HG02610 (cell line): Measurements from ENCODE around the gene RLN3.
"Not testable (repeated sequence)": the region's sequence is repeated elsewhere in the genome, so short reads cannot be mapped to it uniquely, and the experiment has no call there.

Experiments
- ATAC-seq: cut with Tn5 transposase; IDR thresholded peaks from one replicate; pipeline ENCODE4 v1.9.1; 2021; ENCODE audit warnings: mild to moderate bottlenecking, moderate library complexity; ENCODE audit not compliant: unreplicated experiment

The RLN3 gene

GRCh38 chr19:14019100-14019499 is 8.8 kb upstream of the RLN3 start:
- no peak for ATAC-seq

- ATAC-seq, result not testable (repeated sequence)
Measured at GRCh38 chr19:14019739-14020138, 8.2 kb upstream of the RLN3 start.

- ATAC-seq, result no peak
Measured at GRCh38 chr19:14021474-14021873, 6.5 kb upstream of the RLN3 start.

GRCh38 chr19:14022469-14022868 is 5.5 kb upstream of the RLN3 start:
- ATAC-seq, result no peak

DNA sequence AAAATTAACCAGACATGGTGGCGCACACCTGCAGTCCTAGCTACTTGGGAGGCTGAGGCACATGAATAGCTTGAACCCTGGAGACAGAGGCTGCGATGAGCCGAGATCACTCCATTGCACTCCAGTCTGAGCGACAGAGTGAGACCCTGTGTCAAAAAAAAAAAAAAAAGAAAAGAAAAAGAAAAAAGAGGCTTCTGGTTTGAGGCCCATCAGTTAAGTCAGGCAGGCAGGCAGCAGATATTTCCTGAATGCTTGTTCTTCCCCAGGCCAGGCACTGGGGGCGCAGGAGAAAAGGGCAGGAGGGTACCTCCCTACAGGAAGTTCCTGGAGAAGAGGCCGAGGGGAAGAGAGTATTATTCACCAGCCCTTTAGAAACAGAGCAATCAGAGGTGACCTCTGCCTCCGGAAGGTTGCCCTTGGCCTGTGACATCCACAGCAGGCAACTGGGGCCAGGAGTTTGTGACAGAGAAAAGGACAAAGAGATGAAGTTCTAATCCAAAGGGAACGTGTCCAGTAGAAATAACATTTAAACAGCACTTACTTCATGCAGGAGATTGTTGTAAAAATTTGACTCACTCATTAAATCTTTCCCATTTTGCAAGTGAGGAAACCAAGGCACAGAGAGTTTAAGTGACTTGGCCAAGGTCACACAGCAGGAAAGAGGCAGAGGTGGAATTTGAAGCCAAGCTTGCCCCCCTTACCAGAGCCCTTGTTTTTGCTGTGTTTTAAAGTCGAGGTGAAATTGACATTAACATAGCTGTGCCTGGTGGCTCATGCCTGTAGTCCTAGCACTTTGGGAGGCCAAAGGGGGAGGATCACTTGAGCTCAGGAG is 4.3 kb upstream of the RLN3 start:
- no peak for ATAC-seq

DNA sequence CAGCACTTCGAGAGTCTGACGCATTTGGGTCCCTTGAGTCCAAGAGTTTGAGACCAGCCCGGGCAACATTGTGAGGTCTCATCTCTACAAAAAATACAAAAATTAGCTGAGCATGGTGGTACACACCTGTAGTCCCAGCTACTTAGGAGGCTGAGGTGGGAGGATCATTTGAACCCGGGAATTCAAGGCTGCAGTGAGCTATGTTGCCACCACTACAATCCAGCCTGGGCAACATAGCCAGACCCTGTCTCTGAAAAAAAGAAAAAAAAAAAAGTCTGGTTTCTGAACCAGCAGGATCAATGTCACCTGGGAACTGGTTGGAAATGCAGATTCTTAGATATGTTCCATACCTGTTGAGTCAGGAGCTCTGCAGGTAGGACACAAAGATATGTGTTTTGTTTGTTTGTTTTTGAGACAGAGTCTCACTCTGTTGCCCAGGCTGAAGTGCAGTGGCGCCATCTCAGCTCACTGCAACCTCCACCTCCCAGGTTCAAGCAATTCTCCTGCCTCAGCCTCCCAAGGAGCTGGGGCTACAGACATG is 1.2 kb upstream of the RLN3 start:
- ATAC-seq, result not testable (repeated sequence)

GRCh38 chr19:14028901-14029300 is 953 bp downstream of the RLN3 start:
- ATAC-seq, result no peak

DNA sequence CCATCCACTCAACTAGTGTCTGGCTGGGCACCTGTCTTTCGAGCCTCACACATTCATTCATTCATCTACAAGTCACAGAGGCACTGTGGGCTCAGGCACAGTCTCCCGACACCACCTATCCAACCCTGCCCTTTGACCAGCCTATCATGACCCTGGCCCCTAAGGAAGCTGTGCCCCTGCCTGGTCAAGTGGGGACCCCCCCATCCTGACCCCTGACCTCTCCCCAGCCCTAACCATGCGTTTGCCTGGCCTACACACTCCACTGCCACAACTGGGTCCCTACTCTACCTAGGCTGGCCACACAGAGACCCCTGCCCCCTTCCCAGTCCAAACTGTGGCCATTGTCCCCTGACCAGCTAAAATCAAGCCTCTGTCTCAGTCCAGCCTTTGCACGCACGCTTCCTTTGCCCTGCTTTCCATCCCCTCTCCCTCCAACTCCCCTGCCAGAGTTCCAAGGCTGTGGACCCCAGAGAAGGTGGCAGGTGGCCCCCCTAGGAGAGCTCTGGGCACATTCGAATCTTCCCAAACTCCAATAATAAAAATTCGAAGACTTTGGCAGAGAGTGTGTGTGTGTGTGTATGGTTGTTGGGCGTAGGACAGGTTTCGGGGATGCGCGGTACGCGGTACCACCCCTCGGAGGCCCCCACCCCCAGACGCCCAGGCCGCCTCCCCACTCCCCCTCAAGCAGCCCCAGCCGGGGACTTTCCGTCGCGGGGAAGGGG is 3.2 kb downstream of the RLN3 start:
- no peak for ATAC-seq

- peak; percentile 53 for ATAC-seq
Measured at GRCh38 chr19:14031719-14032480, 4.0 kb downstream of the RLN3 start, which contains the start of gene IL27RA. Gene IL27RA, plus strand, starts transcription at chr19:14031762. Its CDS starts 111 bp downstream, at chr19:14031873.

DNA sequence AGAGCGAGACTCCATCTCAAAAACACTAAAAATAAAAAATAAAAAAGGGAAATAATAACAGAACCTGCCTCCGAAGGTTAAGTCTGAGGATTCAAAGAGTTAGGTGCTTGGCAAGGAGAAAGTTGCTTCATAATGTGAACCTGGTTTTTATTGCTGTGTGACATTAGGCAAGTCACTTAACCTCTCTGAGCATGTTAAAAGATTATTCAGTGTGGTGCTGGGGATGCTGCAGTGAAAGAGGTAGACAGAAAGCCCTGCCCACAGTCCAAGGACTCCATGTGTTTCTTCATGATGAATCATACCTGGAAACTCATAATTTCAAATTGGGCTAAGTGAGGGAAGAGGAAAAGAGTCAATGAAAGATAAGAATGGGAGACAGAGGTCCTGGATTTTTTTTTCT is 6.0 kb downstream of the RLN3 start:
- ATAC-seq, result no peak

GRCh38 chr19:14035159-14035558 is 7.2 kb downstream of the RLN3 start:
- not testable (repeated sequence) for ATAC-seq

- no peak for ATAC-seq
Measured at GRCh38 chr19:14035706-14036105, 7.8 kb downstream of the RLN3 start.

GRCh38 chr19:14039181-14039580 is 11.2 kb downstream of the RLN3 start:
- no peak for ATAC-seq

DNA sequence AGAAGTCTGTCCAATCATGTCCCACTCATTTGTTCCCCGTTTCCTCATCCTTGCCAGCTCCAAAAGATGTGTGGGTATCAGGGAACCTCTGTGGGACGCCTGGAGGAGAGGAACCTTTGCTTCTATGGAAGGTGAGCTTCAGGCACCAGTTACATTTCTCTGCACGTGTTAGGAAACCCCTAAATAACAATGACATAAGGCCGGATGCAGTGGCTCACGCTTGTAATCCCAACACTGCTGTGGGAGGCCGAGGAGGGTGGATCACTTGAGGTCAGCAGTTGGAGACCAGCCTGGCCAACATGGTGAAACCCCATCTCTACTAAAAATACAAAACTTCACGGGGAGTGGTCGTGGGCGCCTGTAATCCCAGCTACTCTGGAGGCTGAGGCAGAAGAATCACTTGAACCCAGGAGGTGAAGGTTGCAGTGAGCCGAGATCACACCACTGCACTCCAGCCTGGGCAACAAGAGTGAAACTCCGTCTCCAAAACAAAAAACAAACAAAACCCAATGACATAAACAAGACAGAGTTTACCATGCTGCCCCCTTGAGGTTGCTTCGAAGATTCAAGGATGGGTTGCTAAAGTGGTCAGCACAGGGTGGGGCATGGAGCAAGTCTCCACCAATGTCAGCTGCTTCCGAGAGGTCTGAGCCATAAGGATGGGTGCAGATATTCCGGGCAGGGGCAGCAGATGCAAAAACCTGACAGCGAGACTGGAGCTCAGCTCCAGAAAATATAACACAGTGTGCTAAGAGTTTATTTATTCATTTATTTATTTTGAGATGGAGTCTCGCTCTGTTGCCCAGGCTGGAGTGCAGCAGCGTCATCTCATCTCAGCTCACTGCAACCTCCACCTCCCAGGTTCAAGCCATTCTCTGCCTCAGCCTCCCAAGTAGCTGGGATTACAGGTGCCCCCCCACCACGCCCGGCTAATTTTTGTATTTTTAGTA is 15.0 kb downstream of the RLN3 start:
- ATAC-seq, result not testable (repeated sequence)

GRCh38 chr19:14047866-14048265 is 19.9 kb downstream of the RLN3 start:
- ATAC-seq, result not testable (repeated sequence)

DNA sequence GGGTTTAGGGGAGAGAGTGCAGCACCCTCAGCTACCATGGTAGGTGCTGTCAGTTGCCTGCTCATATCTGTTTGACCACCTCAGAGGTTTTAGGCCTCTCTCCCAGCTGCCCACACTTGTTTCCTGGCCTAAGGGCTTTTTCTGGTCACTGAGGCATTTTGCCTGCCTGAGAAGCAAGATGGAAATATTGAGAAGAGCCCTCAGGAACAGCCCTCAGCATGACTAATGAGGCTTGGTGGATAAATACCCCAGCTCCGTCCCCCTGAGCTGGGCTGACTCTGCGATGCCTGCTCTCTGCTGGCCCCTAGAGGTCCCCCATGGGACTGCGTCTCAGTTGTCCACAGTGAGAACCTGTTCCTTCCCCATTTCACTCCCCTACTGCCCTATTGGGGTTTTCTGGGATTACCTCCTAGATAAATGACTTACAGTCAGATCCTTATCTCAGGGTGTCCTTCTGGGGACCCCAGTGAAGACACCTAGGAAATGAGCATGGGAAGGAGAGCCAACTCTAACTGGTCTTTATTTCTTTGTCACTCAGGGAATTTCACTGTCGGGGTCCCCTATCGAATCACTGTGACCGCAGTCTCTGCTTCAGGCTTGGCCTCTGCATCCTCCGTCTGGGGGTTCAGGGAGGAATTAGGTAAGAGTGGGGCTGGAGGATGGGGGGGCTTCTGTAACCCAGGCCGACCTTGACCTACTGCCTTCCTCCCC is 20.6 kb downstream of the RLN3 start:
- ATAC-seq, result no peak

- no peak for ATAC-seq
Measured at GRCh38 chr19:14050512-14050911, 22.6 kb downstream of the RLN3 start.

- not testable (repeated sequence) for ATAC-seq
Measured at GRCh38 chr19:14050961-14051360, 23.0 kb downstream of the RLN3 start.

GRCh38 chr19:14051980-14052379 is 24.0 kb downstream of the RLN3 start:
- no peak for ATAC-seq
